D721Med (cell line): ENCODE results near the gene NXNL2.

ENCODE experiments used
- DNase-seq: peaks from one replicate; pipeline ENCODE4 v3.0.0; 2011; ENCODE audit warnings: low spot score; ENCODE audit not compliant: insufficient read length
- FAIRE-seq: peaks from 2 replicates; lab custom pipeline; 2011; peaks lifted over from hg19 to GRCh38; lab: Jason Lieb, UNC
- TF ChIP-seq, protein P1 (sequence below): IDR thresholded peaks from 2 replicates; pipeline ENCODE4 v1.5.1; 2012; ENCODE audit warnings: mild to moderate bottlenecking, control low read depth; ENCODE audit not compliant: insufficient read depth; ENCODE audit errors: missing control alignments

NXNL2 gene

DNA sequence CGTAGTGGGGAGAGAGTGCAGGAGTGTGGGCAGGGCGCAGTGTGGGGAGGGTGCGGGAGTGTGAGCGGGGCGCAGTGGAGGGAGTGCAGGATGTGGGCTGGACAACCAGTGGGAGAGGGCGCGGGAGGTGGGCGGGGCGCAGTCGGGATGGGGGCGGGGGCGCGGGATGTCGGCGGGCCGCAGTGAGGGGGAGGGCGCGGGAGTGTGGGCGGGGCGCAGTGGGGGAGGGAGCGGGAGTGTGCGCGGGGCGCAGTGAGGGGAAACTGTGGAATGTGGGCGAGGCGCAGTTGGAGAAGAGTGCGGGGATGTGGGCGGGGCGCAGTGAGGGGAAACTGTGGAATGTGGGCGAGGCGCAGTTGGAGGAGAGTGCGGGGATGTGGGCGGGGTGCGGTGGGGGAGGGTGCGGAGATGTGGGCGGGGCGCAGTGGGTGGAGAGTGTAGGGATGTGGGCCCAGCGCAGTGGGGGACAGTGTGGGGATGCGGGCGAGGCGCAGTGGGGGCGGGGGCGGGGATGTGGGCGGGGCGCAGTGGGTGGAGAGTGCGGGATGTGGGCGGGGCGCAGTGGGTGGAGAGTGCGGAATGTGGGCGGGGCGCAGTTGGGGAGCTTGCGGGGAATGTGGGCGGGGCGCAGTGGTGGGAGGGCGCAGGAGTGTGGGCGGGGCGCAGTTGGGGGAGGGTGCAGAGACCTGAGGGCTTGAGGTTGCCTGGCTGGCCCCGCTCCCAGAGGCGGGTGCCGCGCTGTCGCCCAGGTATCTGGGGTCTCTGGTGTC, at the start of gene NXNL2:
NXNL2 (plus strand) TSS at position 723 of the 770 bp plus-strand sequence. CDS start 257 bp downstream, outside the sequence.
- TF ChIP-seq, protein P1, sequence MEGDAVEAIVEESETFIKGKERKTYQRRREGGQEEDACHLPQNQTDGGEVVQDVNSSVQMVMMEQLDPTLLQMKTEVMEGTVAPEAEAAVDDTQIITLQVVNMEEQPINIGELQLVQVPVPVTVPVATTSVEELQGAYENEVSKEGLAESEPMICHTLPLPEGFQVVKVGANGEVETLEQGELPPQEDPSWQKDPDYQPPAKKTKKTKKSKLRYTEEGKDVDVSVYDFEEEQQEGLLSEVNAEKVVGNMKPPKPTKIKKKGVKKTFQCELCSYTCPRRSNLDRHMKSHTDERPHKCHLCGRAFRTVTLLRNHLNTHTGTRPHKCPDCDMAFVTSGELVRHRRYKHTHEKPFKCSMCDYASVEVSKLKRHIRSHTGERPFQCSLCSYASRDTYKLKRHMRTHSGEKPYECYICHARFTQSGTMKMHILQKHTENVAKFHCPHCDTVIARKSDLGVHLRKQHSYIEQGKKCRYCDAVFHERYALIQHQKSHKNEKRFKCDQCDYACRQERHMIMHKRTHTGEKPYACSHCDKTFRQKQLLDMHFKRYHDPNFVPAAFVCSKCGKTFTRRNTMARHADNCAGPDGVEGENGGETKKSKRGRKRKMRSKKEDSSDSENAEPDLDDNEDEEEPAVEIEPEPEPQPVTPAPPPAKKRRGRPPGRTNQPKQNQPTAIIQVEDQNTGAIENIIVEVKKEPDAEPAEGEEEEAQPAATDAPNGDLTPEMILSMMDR: no peak
- FAIRE-seq (no peak), DNase-seq (peak; percentile 55)

DNA sequence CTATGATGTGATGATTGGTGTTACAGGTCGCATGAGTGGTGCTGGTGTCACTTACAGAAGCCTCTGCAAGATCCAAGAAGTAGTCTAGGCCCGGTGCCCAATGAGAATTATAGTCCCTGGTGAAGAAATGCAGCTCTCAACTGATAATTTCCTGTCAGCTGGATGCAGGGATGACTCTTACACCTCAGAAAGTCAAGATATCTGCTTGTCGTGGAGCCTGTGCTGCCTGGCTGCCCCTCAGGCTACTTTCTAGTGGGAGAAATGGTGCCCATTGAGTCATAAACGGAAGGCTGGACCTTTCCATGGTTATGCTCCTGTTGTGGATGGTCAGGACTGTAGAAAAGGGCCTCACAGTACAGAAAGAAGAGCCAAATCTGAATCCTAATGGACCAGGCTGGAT, 46.8 kb upstream of the NXNL2 start:
- no peak for FAIRE-seq
- DNase-seq: no peak

DNA sequence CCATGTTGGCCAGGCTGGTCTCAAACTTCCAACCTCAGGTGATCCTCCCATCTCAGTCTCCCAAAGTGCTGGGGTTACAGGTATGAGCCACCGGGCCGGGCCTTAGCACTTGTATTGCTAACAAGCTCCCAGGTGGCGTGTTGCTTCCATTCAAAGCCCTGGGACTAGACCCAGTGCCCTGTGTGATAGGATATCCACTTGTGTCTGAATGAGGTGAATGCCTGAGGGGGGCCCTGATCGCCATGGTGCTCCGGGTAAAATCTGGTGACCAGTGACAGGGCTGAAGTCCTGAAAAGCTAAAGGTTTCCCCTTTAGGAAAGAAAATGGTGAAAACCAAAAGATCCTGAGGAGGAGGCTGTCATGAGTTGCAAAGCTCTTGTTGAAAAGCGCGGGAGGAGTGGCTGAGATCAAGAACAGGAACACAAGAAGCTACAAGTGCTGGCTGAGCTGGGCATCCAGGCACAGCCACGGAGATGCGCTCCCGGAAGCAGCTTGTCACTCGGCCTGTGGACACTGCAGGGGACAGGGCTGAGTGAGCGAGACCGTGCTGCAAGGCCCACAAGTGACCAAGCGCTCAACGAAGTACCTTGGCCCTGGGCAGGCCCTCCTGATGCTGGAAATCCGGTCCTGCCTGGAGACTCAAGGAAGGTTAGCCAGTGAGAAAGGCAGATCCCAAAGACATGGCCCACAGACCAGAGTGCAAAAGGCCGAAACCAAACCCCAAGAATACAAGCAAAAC, 39.8 kb upstream of the NXNL2 start:
- TF ChIP-seq, protein P1: no peak
- DNase-seq (no peak), FAIRE-seq (no peak)

More for the DNA sequence above, 46.8 kb upstream of the NXNL2 start:
- TF ChIP-seq, protein P1: no peak

DNA sequence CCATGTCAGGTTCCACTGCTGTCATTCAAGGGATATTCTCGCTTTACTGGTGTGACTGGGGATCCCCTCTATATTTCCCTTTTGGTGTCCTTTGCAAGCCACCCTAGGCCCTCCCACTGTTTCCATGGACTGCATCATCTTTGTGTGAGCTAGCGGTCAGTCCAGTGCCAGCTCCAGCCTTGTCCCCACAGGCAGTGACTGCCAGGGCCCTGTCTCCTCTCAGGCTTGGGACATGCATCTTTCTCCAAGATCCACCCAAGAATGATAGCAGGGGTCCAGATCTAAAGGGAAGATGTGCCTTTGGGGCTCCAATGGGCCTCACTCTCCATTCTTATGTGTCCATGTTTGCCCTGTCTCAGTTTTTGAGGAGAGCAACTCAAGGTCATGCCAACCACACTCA, 37.8 kb upstream of the NXNL2 start:
- no peak for FAIRE-seq
- no peak for DNase-seq
- TF ChIP-seq, protein P1: no peak

DNA sequence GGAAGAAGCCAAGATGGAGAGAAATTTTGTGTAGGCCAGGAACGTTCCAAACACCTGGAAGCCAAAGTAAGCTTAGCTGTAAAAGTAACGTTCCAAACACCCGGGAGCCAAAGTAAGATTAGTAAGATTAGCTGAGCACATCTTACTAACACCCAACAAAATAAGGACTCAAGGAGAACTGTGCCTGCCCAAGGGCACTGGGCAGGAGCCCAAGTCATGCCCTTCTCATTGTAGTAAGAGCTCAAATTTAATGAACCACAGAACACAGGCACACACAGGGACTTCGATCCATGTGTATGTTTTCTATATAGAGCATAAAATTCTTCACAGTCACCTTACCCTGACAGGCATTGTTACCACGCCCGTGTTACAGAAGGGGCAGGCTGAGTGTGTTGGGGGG, 36.1 kb upstream of the NXNL2 start:
- no peak for FAIRE-seq
- TF ChIP-seq, protein P1: no peak

DNA sequence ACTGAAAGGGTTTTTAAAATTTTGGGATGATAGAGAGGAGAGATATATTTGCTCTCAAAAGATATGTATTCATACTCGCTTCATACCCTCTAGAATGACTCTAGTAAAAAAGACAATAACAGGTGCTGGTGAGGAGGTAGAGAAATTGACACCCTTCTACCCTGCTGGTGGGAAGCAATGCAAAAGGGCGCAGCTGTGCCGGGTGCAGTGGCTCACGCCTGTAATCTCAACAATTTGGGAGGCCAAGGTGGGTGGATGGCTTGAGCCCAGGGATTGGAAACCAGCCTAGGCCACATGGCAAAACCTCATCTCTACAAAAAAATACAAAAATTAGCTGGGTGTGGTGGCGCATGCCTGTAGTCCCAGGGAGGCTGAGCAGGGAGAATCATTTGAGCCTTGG, 33.9 kb upstream of the NXNL2 start:
- TF ChIP-seq, protein P1: no peak
- no peak for FAIRE-seq
- no peak for DNase-seq

More for the DNA sequence above, 36.1 kb upstream of the NXNL2 start:
- no peak for DNase-seq
